GM19328 (cell line): ENCODE data around the gene LSR.
"Not testable (repeated sequence)": the region's sequence is repeated elsewhere in the genome, so short reads cannot be mapped to it uniquely, and the experiment has no call there.

Experiments
- ATAC-seq: cut with Tn5 transposase; IDR thresholded peaks from one replicate; pipeline ENCODE4 v1.9.1; 2021; ENCODE audit warnings: mild to moderate bottlenecking, moderate library complexity; ENCODE audit not compliant: unreplicated experiment

Gene LSR

DNA sequence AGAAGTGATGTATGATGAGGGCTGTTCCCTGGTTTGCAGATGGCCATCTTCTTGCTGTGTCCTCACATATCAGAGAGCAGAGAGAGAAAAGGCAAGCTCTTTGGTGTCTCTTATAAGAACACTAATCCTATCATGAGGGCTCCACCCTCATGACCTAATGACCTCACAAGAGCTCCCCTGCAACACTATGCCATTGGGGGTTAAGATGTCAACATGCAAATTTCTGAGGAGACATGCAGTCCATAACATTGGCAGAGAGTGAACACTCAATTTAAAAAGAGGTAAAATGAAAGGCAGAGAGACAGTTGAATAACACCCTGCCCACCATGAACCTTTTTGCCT, 31.2 kb upstream of the LSR start:
- no peak for ATAC-seq

DNA sequence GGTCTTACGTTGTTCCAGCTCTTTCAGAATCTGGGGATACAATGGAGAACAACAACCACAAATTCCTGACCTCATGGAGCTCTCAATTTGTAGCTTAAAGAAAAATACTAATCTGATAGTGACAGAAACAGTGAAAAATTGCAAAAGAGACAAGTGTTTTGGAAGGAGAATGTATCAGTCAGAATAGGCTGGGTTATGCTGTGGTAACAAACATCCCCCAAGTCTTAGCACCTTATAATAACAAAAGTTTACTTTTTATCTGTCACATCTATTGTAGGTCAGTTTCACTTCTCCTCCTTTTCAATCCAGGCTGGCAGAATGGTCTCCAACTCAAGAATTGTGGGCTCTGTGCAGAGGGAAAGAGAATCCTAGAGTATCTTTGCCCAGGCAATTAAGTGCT, 29.8 kb upstream of the LSR start:
- no peak for ATAC-seq

DNA sequence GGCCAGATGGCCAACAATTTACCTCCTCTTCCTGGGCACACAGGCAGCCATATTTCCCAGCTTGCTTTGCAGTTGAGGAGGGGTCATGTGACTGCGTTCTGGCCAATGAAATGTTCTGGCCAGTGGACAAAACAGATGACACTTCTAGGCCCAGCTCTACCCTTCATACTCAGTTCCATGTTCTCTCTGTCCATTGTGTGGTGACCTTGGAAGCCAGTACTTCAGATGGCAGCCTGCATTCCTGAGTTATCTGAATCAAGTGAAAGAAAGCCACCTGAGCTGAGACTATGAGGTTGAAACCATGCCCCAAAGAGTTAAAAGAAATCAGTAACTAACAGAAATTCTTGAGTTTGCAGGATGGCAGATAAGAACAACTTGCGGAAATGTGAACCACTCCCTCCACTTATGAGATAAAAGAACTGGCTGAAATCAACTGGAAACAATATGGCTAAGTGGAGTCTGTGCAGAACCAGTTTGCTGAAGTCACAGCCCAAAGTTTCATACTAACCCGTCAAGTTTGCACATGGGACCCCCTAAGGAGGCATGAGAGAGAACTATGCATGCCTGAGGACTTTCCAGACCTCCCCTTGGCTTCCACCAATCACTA, 28.4 kb upstream of the LSR start:
- ATAC-seq = no peak

DNA sequence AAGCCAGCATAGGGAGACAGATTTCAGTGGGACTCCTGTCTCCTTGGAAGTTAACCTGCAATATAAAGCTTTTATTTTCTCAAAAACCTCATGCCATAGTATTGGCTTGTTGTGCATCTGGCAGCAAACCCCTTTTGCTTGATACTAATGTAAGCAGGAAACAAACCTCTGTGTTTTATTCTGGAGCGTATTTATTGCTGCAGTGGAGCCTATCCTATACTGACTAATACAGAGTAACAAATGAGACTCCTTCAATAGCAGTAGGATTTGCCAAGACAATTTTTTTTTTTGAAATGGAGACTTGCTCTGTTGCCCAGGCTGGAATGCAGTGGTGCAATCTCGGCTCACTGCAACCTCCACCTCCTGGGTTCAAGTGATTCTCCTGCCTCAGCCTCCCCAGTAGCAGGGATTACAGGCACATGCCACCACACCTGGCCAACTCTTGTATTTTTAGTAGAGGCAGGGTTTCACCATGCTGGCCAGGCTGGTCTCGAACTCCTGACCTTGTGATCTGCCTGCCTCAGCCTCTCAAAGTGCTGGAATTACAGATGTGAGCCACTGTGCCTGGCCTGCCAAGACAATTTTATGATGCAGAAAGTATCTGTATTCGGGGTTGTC, 27.7 kb upstream of the LSR start:
- not testable (repeated sequence) for ATAC-seq

DNA sequence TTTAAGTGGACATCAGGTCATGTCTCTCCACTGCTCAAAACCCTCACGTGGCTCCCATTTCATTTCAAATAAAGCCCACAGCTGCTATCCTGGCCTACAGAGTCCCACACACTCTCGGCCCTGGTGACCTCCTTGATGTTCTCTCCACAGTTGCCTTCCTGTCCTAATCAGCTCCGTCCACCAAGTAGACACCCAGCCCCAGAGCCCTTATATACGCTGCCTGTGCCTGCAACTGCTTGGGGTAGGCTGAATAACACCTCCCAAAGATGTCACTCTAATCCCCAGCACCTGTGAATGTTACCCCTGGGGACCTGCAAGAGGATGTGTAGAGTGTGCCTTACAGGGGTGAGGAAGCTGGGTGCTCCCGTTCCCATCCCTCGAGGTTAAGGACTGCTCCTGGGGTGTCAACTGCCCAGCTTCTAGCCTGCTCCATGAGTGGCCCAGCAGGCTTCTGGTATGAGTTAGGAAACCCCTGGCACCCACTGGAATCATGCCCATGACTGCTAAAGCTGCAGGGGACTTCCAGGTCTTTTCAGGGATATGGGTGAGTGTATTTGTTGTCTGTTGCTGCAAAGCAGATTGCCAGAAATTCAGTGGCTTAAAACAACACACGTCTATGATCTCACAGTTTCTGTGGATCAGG, 26.3 kb upstream of the LSR start:
- ATAC-seq = no peak

DNA sequence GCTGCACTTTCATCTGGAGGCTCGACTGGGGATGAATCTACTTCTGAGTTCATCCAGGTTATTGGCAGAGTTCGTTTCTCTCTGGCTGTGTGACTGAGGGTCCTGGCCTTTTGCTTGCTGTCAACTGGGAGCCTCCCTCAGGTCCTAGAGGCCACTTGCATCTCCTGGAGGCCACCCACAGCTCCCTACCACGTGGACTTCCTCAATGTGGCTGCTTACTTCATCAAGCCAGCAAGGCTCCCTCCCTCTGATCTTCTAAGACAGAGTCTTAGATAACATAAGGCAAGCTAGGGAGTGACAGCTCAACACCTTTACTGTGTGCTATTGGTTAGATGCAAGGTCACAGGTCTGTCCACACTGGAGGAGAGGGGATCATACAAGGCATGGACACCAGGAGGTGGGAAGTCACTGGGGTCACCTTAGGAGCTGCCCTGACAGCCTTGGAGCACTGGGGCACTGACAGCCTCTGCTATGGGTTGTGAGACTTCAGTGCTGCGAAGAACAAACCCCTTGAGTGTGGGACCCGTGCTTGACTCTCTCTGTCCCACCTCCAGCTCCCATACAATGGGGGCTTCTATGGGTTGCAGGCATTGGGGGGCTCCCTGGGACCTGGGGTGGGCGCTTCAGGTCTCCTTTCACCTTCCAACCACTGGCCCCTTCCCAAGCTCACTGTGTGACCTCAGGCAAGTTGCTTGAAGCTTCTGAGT, 25.6 kb upstream of the LSR start:
- no peak for ATAC-seq

DNA sequence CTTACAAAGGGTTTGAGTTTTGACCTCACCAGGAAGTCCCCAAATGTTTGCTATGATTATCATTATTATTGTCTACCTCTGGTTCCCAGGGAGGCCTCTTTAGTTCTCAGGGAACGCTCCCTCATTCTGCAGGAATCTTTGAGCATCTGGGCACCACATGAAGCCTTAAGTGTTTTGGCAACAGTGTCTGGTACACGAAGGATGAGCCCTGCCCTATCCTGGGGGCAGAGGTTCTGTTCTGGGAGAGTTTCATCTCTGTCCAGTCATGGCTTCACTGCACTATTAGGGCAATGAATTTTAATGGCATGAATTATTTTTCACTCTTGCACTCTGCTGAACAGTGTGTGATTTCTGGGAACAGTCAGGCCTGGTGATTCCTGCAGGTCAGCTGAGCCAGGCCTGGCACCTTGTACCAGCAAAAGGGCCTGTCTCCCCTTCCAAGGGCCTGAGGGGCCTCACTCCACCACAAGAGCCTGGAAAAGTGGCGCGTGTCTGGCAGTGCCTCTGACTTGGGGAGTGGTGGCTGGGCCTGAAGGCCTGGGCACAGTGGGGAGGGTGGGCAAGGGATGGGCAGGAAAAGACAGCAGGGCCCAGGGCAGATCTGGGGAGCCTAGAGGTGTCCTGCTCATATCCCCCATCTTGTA, 24.8 kb upstream of the LSR start:
- ATAC-seq = no peak

DNA sequence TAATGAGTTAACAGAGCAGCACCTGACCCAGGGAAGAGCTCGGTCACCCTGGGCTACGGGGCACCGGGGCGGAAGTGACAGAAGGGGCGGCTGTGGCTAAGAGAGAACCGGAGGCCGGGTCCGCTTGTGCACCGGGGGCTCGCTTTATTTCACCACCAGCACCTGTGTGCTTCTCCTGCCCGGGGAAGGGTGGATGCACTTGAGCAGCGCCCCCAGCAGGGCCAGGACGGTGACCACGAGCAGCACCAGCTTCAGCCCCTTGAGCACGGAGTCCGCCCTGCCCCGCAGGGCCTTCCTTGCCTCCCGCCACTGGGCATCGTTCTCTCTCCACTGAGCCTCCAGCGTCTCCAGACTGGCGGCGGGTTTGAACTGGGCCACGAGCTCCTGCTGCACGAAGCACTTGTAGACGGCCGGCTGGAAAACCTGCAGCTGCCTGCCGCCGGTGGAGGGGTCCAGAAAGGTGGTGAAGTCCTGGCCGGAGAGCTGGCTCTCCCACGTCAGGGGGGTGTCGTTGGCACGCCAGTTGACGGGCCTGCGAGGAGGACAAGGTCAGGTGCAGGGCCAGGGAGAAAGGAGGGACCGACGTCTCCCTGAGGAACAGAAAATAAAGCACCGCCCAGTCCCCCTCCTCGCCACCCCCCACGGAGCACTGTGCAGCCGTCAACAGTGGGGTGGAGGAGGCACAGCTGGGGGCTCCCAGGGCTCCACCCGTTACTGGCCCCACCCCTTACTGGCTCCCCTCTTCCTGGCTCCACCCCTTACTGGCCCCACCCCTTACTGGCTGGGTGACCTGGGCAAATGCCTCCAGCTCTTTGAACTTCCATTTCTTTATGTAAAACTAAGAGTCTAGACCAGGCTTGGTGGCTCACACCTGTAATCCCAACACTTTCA, 23.9 kb upstream of the LSR start:
- no peak for ATAC-seq

DNA sequence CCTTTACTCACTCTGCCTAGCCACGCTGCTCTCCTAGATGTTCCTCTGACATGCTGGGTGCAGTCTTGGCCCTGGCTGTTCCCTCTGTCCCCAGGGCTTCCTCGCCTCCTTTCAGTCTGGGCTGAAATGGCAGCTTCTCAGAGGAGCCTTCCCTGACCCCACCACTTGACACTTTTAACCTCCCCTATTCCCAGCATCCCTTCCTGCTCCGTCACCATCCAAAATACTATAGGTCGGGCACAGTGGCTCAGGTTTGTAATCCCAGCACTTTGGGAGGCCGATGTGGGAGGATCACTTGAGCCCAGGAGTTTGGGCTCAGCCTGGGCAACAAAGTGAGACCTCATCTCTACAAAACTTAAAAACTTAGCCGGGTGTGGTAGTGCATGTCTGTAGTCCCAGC, 22.9 kb upstream of the LSR start:
- no peak for ATAC-seq

DNA sequence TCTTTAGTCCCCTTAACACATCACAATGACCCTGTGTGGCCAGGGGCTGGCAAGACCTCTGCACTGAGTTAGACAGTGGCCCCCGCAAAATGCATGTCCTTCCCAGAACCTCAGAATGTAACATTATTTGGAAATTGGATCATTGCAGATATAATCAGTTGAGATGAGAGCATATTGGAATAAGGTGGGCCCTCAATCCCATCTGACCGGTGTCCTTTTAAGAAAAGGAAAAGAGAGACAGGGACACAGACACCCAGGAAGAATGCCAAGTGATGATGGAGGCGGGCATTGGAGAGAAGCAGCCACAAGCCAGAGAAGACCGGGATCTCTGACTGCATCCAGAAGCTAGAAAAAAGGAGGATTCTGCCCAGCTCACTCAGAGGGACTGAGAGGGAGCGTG, 22.1 kb upstream of the LSR start:
- no peak for ATAC-seq

DNA sequence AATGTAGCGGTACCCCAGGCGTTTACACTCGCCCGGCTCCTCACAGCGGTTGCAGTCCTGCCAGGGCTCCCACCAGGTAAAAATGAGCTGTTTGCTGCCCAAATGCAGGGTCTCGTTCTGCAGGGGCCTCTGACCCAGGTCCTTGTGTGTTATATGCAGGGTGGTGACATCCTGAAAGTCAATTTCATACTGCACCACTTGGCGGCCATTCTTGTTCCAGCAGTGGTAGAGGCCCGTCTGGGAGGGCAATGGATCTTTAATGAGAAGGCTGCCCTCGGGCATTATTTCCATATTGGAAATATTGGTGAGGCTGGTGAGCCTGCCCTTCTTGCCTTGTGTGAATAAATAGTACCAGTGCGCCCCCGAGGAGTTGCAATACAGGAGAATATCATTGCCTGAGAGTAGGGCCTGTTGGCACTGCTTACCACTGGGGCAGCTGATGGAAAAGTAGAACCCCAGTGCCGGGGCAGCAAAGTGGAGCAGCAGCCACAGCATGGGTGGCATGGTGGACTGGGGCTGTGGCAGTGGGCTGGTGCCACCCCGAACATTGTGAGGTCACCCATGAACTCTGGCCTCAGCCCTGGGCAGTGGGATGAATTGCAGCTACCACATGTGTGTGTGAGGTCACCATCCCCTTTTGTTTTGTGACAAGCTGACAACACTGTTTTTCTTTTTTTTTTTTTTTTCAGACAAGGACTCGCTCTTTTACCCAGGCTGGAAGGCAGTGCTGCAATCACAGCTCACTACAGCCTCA, 20.4 kb upstream of the LSR start, which contains the start of gene FAM187B:
TSS of gene FAM187B (minus strand) at position 563 of the 754 bp plus-strand sequence. CDS start at position 504, 59 bp downstream.
- ATAC-seq = no peak

DNA sequence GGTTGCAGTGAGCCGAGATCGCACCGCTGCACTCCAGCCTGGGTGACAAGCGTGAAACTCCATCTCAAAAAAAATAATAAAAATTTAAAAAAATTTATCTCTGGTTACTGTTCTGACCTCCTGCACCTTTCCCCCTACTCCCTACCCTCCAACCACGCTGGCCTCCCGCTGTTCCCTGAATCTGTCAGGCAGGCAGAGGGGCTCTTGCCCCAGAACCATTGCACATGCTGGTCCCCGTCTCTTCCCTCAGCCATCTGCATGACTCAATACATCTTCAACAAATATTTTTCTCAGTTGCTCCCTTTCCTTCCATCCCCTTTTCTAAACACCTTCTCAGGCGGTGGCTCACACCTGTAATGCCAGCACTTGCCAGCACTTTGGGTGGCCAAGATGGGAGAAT, 19.2 kb upstream of the LSR start:
- ATAC-seq = no peak

DNA sequence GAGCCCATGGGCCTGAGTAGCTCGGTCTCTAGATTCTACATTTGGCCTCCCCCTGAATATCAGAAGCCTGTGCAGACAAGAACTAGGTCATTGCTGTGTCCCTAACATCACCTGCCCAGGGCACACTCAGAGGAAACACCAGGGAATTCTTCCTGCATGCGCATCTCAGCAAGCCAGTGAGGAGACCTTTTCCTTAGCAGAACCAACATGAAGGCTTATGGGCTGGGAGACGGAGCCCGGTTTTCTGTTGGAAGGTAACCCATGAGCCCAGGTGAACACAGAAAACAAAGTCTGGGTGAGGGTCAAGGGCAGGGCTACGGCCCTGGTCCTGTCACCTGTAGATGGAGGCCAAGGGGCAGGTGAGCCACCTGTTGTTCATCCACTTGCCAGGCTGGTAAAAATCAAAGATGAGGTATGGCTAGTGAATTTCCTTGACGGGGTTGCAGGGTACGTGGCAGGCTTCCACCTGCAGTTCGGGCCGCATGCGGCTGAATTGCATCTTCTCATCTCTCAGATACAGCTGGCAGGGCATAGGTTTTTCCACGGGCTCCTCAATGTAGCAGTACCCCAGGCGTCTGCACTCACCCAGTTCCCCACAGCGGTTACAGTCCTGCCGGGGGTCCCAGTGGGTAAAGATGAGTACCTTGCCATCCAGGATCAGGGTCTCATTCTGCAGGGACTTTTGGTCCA, 16.7 kb upstream of the LSR start:
- no peak for ATAC-seq

DNA sequence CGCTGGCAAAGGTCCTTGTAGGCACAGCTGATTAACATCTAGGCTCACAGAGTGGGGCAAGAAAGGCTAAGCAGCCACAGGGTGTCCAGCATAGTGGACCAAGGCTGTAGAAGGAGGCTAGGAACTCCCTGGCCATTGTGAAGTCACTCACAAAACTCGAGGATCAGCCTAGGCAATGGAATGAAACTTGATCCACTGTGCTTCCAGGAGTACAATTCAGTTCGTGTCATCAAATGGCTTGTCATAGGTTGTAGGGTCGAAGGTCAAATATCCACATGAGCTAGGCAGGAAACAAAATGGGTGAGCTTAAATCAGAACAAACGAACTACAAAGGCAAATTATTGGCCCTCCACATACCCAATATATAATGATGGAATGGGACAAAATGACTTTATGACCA, 15.9 kb upstream of the LSR start:
- ATAC-seq = no peak

DNA sequence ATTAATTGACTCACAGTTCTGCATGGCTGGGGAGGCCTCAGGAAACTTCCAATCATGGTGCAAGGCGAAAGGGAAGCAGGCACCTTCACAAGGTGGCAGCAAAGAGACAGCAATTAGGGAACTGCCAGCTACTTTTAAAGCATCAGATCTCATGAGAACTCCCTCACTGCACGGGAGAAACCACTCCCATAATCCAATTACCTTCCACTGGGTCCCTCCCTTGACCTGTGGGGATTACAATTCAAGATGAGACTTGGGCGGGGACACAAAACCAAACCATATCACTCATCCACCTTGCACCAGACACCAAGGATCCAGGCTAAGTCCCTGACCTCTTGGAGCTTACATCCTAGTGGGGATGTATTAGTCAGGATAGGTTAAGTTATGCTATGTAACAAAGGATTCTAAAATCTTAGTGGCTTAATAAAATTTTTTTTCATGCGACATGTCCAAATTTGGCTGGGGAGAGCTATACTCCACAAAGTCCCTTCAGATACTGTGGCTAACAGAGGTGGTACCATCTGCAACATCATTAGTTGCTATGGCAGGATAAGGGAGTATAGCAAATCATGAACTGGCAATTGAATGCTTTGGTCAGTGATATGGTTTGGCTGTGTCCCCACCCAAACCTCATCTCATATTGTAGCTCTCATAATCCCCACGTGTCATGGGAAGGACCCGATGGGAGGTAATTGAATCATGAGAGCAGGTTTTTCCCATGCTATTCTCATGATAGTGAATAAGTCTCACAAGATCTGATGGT, 12.0 kb upstream of the LSR start:
- no peak for ATAC-seq

DNA sequence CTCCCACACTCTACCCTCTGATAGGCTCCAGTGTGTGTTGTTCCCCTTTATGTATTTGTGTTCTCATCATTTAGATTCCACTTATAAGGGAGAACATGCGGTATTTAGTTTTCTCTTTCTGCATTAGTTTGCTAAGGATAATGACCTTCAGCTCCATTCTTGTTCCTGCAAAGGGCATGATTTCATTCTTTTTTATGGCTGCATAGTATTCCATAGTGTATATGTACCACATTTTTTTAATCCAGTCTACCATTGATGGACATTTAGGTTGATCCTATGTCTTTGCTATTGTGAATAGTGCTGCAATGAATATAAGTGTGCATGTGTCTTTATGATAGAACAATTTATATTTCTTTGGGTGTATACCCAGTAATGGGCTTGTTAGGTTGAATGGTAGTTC, 9.2 kb upstream of the LSR start:
- not testable (repeated sequence) for ATAC-seq

DNA sequence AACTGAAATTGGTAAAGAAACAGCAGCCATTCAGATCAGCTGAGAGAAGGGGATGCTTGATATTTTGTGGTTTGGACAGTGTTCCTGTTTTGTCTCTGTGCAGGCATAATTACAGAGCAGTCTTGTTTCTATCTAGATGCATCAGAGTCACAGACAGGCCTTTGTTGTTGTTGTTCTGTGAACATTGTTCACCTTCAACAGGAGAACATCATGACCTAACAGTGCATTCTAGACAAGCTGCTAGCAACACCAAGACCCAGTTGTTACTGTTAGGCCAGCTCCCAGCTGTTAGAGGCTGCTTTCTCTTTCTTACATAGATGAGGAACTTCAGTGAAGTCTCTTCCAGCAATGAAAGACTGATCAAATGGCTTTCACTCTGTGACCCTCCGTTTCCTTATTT, 8.5 kb upstream of the LSR start:
- ATAC-seq = no peak

DNA sequence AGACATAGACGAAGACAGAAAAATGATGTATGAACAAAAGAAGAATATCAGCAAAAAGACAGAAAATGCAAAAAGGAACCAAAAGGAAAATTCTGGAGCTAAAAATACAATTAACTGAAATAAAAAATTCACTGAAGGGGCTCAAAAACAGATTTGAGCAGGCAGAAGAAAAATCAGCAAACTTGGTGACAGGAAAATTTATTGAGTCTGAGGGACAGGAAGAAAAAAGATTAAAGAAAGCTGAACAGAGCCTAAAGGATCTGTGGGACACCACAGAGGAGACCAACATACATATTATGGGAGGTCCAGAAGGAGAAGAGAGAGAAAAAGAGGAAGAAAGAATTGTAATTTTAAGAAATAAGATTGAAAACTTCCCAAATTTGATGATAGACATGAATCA, 7.4 kb upstream of the LSR start:
- ATAC-seq = no peak
